Endothelial cell of umbilical vein (primary cell): ENCODE measurements around the gene TRIM27. TPM values are rescaled to one million over a fixed set of nuclear protein-coding genes. Genes with fewer than 3 reads are reported as not detected.
"Not testable (repeated sequence)": the region's sequence is repeated elsewhere in the genome, so short reads cannot be mapped to it uniquely, and the experiment has no call there.

Experiments
- BruUV-seq: library from RNA; stranded (reverse); fragments of 400-500 nt; replicated peaks from 2 replicates; lab custom pipeline; 2021; lab: Mats Ljungman, UMichigan
- CTCF ChIA-PET: fragments of 300-600, 350-600 bp; sonication (Branson Sonifier 250); formaldehyde crosslinking; loops from one replicate; lab custom pipeline; 2021; ENCODE audit warnings: antibody characterized with exemption, inconsistent platforms; lab: Charles Lee
- POLR2A ChIA-PET: fragments of 300-600, 350-600 bp; sonication (Branson Sonifier 250); formaldehyde crosslinking; loops from one replicate; lab custom pipeline; 2021; ENCODE audit warnings: antibody characterized with exemption, inconsistent platforms; lab: Charles Lee
- DNase-seq: peaks from one replicate; pipeline ENCODE4 v3.0.0-alpha.2; 2011; ENCODE audit warnings: low read depth, low spot score
- FAIRE-seq: peaks from 2 replicates; lab custom pipeline; 2011; peaks lifted over from hg19 to GRCh38; lab: Jason Lieb, UNC
- H2AFZ ChIP-seq: 2 replicates; pipeline ENCODE4 v1.6.0; 2012; ENCODE audit warnings: low read depth, low read length, control low read depth, inconsistent platforms
- H3K27ac ChIP-seq: 2 replicates; pipeline ENCODE4 v1.5.1; 2011; ENCODE audit warnings: low read depth, mild to moderate bottlenecking, control low read depth, low read length, moderate library complexity; ENCODE audit not compliant: insufficient read depth
- H3K27me3 ChIP-seq, 2 experiments: 2 replicates each; pipeline versions ENCODE4 v1.6.0 to v1.6.1; 2011; ENCODE audit warnings: low read length in 2 of 2, mixed read lengths in 1 of 2; ENCODE audit not compliant: control insufficient read depth in 2 of 2, insufficient read depth in 2 of 2
- H3K36me3 ChIP-seq, 2 experiments: 2 replicates in 1 of 2; 3 replicates in 1 of 2; pipeline ENCODE4 v1.5.1; 2011; ENCODE audit warnings: low read length in 2 of 2, mild to moderate bottlenecking in 1 of 2, moderate library complexity in 1 of 2; ENCODE audit not compliant: control insufficient read depth in 2 of 2, insufficient read depth in 2 of 2; ENCODE audit errors: extremely low read depth in 1 of 2
- H3K4me1 ChIP-seq: 3 replicates; pipeline ENCODE4 v1.5.1; 2011; ENCODE audit warnings: mild to moderate bottlenecking, low read length; ENCODE audit not compliant: control insufficient read depth, insufficient read depth; ENCODE audit errors: extremely low read depth
- H3K4me2 ChIP-seq: 2 replicates; pipeline ENCODE4 v1.6.1; 2011; ENCODE audit warnings: low read length, control low read depth, mixed read lengths; ENCODE audit not compliant: insufficient read depth
- H3K4me3 ChIP-seq, 3 experiments: fragments of 200-600 bp in 1 of 3; sonication (generic), shearing (Covaris generic) in 1 of 3; replicated peaks in 1 of 3; 2 replicates each; pipeline ENCODE4 v1.5.1; 2011 to 2016; ENCODE audit warnings: control low read depth in 3 of 3, low read length in 3 of 3, mild to moderate bottlenecking in 2 of 3, inconsistent platforms in 1 of 3, low read depth in 1 of 3, moderate library complexity in 1 of 3; ENCODE audit not compliant: insufficient read depth in 1 of 3
- H3K79me2 ChIP-seq: 2 replicates; pipeline ENCODE4 v1.6.0; 2012; ENCODE audit warnings: low read length, inconsistent platforms; ENCODE audit not compliant: control insufficient read depth, insufficient read depth
- H3K9ac ChIP-seq: replicated peaks from 2 replicates; pipeline ENCODE3; 2011; ENCODE audit warnings: low read length, control low read depth; ENCODE audit not compliant: insufficient read depth; ENCODE audit errors: extremely low read depth
- H3K9me1 ChIP-seq: replicated peaks from 3 replicates; pipeline ENCODE4 v1.6.0; 2011; ENCODE audit warnings: mild to moderate bottlenecking, low read length; ENCODE audit not compliant: control insufficient read depth, insufficient read depth; ENCODE audit errors: extremely low read depth
- H3K9me3 ChIP-seq: replicated peaks from 2 replicates; pipeline ENCODE4 v1.5.1; 2012; ENCODE audit warnings: low read length, inconsistent platforms; ENCODE audit not compliant: control insufficient read depth, insufficient read depth
- H4K20me1 ChIP-seq: replicated peaks from 2 replicates; pipeline ENCODE3; 2011; ENCODE audit warnings: mild to moderate bottlenecking, low read length; ENCODE audit not compliant: control insufficient read depth, insufficient read depth; ENCODE audit errors: extremely low read depth
- EZH2 ChIP-seq: IDR thresholded peaks from 2 replicates; pipeline ENCODE4 v1.6.1; 2012; ENCODE audit warnings: borderline replicate concordance, low read depth, mild to moderate bottlenecking, moderate library complexity, low read length, inconsistent platforms; ENCODE audit not compliant: severe bottlenecking
- GATA2 ChIP-seq: IDR thresholded peaks from 2 replicates; pipeline ENCODE4 v1.7.0; 2011; ENCODE audit warnings: low read depth, mild to moderate bottlenecking, moderate library complexity, mixed read lengths, low read length; ENCODE audit not compliant: insufficient read length, insufficient read depth
- POLR2A ChIP-seq: IDR thresholded peaks from 2 replicates; pipeline ENCODE4 v1.6.1; 2012; ENCODE audit warnings: low read depth, mild to moderate bottlenecking, control low read depth, low read length
- dilution Hi-C: fragments of 300-500 bp; cut with MboI; formaldehyde crosslinking; loops from one replicate; pipeline ENCODE4 v1.15.0; 2019; ENCODE audit warnings: low sequenced_read_pairs; ENCODE audit not compliant: extremely low pct_ligation_motif_present
- intact Hi-C: fragments of 100-400 bp; cut with micrococcal nuclease; formaldehyde crosslinking; loops from one replicate; pipeline ENCODE4 v1.10.0; 2022
- polyA plus RNA-seq, 4 experiments: library from polyadenylated mRNA; depleted of rRNA in 3 of 4; stranded (reverse) in 3 of 4; unstranded in 1 of 4; fragments of >200 nt; gene quantifications; 2 replicates each; pipeline versions ENCODE4 v1.2.1 to v1.2.3, GENCODE V29; 2011 to 2012; ENCODE audit warnings: missing spikeins in 1 of 4
- total RNA-seq: library from RNA; stranded (reverse); gene quantifications from 2 replicates; pipeline ENCODE4 v1.2.3, GENCODE V29; 2021

TRIM27 gene
- total and polyA plus RNA-seq, 2 donors (not counting 3 experiments of a cell fraction or from before 2014, with no cell fraction given) = 67.1 to 69.2 TPM

- H3K27ac ChIP-seq = no peak overlapping the region
- peak overlapping the region; percentile 26 for H3K9ac ChIP-seq
- intact Hi-C loops (loop anchor here (1.0 kb wide), 2 partner anchors 12 to 29 kb away; no protein-coding TSS in a partner anchor), dilution Hi-C loops (no loop called here)
- TF ChIP-seq POLR2A (no peak), EZH2 (peak; percentile 22), GATA2 (peak; percentile 45)
- FAIRE-seq (peak; percentile 48), DNase-seq (peak; percentile 58)
- H3K9me1 ChIP-seq = no peaks in the 10 kb centered on the region
- POLR2A ChIA-PET = no interaction called here
- no TSS peak for BruUV-seq
- peak overlapping the region; percentile 97 for H2AFZ ChIP-seq
- H3K9me3 ChIP-seq = no peaks in the 10 kb centered on the region
- H3K4me1 ChIP-seq = peaks cover 12% of the 10 kb centered on the region
- H3K79me2 ChIP-seq = no peaks in the 10 kb centered on the region
- H3K4me2 ChIP-seq = peak overlapping the region; percentile 94
- H4K20me1 ChIP-seq = no peaks in the 10 kb centered on the region
- H3K36me3 ChIP-seq = no peaks in the 10 kb centered on the region
- H3K27me3 ChIP-seq = peaks cover 0 to 16% of the 10 kb centered on the region in 2 experiments
- CTCF ChIA-PET = interaction anchor here (1.0 to 1.1 kb wide), 2 partner anchors 28 to 63 kb away, joined by 3 to 5 read pairs; no protein-coding TSS in a partner anchor
- peak overlapping the region; percentile 24 to 87 (median 83) for H3K4me3 ChIP-seq
Measured at GRCh38 chr6:28953039-28953584, 29.3 kb upstream of the TRIM27 start.

GRCh38 chr6:28949656-28950195, 25.9 kb upstream of the TRIM27 start:
- H4K20me1 ChIP-seq, BruUV-seq, DNase-seq, H2AFZ ChIP-seq, H3K4me3 ChIP-seq, H3K4me2 ChIP-seq, H3K79me2 ChIP-seq, intact Hi-C loops, H3K9me3 ChIP-seq, H3K36me3 ChIP-seq, FAIRE-seq, CTCF ChIA-PET, H3K27me3 ChIP-seq, dilution Hi-C loops, POLR2A ChIA-PET, H3K9me1 ChIP-seq, H3K9ac ChIP-seq, H3K27ac ChIP-seq: not testable (repeated sequence)
- H3K4me1 ChIP-seq = peaks cover 19% of the 10 kb centered on the region
